Urothelium cell line (cell line): ENCODE results near the gene CD320.

Experiments
- DNase-seq: peaks from one replicate; pipeline ENCODE4 v3.0.0; 2011; ENCODE audit warnings: low spot score, mixed read lengths
- FAIRE-seq: peaks from 2 replicates; lab custom pipeline; 2011; peaks lifted over from hg19 to GRCh38; lab: Jason Lieb, UNC

The CD320 gene

GRCh38 chr19:8255426-8256125 lies 52.6 kb downstream of the CD320 start:
- FAIRE-seq (no peak), DNase-seq (no peak)

GRCh38 chr19:8254286-8255001 lies 53.7 kb downstream of the CD320 start:
- no peak for DNase-seq
- FAIRE-seq: no peak

GRCh38 chr19:8253678-8254077 lies 54.5 kb downstream of the CD320 start:
- FAIRE-seq (no peak), DNase-seq (no peak)

- no peak for FAIRE-seq
- DNase-seq: peak; percentile 77
These were observed 55.1 kb downstream of the CD320 start for GRCh38 chr19:8252922-8253589.
